Caco-2 (cell line): ENCODE measurements around the gene SIRT6. TPM values are rescaled to one million over a fixed set of nuclear protein-coding genes. Genes with fewer than 3 reads are reported as not detected.
"Not testable (repeated sequence)": the region's sequence is repeated elsewhere in the genome, so short reads cannot be mapped to it uniquely, and the experiment has no call there.

Experiments used
- BruUV-seq: library from RNA; stranded (reverse); fragments of 400-500 nt; replicated peaks from 2 replicates; lab custom pipeline; 2021; lab: Mats Ljungman, UMichigan
- CTCF ChIA-PET: fragments of 300-600 bp; sonication (Branson Sonifier 250); formaldehyde crosslinking; loops from one replicate; lab custom pipeline; 2022; ENCODE audit warnings: antibody characterized with exemption; lab: Charles Lee
- POLR2A ChIA-PET: fragments of 300-600 bp; sonication (Branson Sonifier 250); formaldehyde crosslinking; loops from one replicate; lab custom pipeline; 2022; ENCODE audit warnings: antibody characterized with exemption; lab: Charles Lee
- DNase-seq, 2 experiments: peaks; one replicate each; pipeline versions ENCODE4 v3.0.0 to v3.0.0-alpha.2; 2020 to 2022
- H3K27me3 ChIP-seq: replicated peaks from 2 replicates; pipeline ENCODE4 v1.6.0; 2011; ENCODE audit warnings: low read length; ENCODE audit not compliant: control insufficient read depth, insufficient read depth
- H3K36me3 ChIP-seq: 2 replicates; pipeline ENCODE4 v1.5.1; 2011; ENCODE audit warnings: low read length; ENCODE audit not compliant: control insufficient read depth, insufficient read depth
- H3K4me1 ChIP-seq: fragments of 250-450 bp; sonication (Bioruptor Pico); 2 replicates; pipeline ENCODE4 v1.5.1; 2020; ENCODE audit warnings: mild to moderate bottlenecking
- H3K4me3 ChIP-seq: 2 replicates; pipeline ENCODE4 v1.5.1; 2011; ENCODE audit warnings: low read depth, mild to moderate bottlenecking, control low read depth, low read length
- H3K9me3 ChIP-seq: fragments of 250-450 bp; sonication (Bioruptor Pico); 2 replicates; pipeline ENCODE4 v1.5.1; 2020; ENCODE audit warnings: mild to moderate bottlenecking, moderate library complexity
- H3K27ac Mint-ChIP-seq: one replicate; pipeline ENCODE4 v1.8.0; 2022; ENCODE audit warnings: mixed read lengths; ENCODE audit not compliant: unreplicated experiment
- H3K27me3 Mint-ChIP-seq: one replicate; pipeline ENCODE4 v1.8.0; 2022; ENCODE audit warnings: mixed read lengths; ENCODE audit not compliant: insufficient read depth, unreplicated experiment
- H3K36me3 Mint-ChIP-seq: one replicate; pipeline ENCODE4 v1.8.0; 2022; ENCODE audit warnings: mild to moderate bottlenecking, mixed read lengths; ENCODE audit not compliant: insufficient read depth, unreplicated experiment
- H3K4me1 Mint-ChIP-seq: one replicate; pipeline ENCODE4 v1.8.0; 2022; ENCODE audit warnings: low read depth, mixed read lengths; ENCODE audit not compliant: unreplicated experiment
- H3K4me3 Mint-ChIP-seq: one replicate; pipeline ENCODE4 v1.8.0; 2022; ENCODE audit warnings: mild to moderate bottlenecking, moderate library complexity, mixed read lengths; ENCODE audit not compliant: unreplicated experiment
- H3K9me3 Mint-ChIP-seq: one replicate; pipeline ENCODE4 v1.8.0; 2022; ENCODE audit warnings: mixed read lengths; ENCODE audit not compliant: unreplicated experiment
- intact Hi-C: fragments of 100-400 bp; cut with micrococcal nuclease; formaldehyde crosslinking; loops from one replicate; pipeline ENCODE4 v1.10.0; 2022; ENCODE audit not compliant: unreplicated experiment
- total RNA-seq: library from RNA; stranded (reverse); gene quantifications from 2 replicates; pipeline ENCODE4 v1.2.3, GENCODE V29; 2022
- TF ChIP-seq, protein P1 (sequence below), 2 experiments: fragments of 200-600 bp in 1 of 2; IDR thresholded peaks; 1 replicate in 1 of 2; 2 replicates in 1 of 2; pipeline versions ENCODE4 v1.5.1 to v1.8.0; 2011 to 2022; ENCODE audit warnings: antibody characterized with exemption in 1 of 2, control low read depth in 1 of 2, inconsistent platforms in 1 of 2, low read depth in 1 of 2, low read length in 1 of 2, mild to moderate bottlenecking in 1 of 2, moderate library complexity in 1 of 2; ENCODE audit not compliant: insufficient read depth in 1 of 2, severe bottlenecking in 1 of 2, unreplicated experiment in 1 of 2

SIRT6 gene
- total RNA-seq, 1 experiment from 2014 or later = 18.2 TPM

DNA sequence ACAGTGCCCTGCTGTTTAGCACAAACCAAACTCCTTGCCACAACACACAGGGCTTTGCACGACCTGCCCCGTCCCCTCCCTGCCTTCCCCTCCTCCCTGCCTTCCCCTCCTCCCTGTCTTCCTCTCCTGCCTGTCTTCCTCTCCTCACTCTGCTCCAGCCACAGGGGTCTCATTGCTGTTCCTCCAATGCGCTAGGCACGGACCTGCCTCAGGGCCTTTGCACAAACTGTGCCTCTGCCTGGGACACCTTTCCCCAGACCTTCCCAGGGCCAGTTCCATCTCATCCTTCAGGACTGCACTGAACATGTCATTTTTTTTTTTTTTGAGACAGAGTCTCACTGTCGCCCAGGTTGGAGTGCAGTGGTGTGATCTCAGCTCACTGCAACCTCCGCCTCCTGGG lies 30.7 kb downstream of the SIRT6 start:
- Mint-ChIP-seq H3K27ac (no peak overlapping the region), H3K36me3 (peaks cover 4% of the 10 kb centered on the region), H3K27me3 (no peaks in the 10 kb centered on the region), H3K4me3 (no peak overlapping the region), H3K4me1 (peaks cover 22% of the 10 kb centered on the region), H3K9me3 (no peaks in the 10 kb centered on the region)
- POLR2A ChIA-PET = no interaction called here
- Histone ChIP-seq H3K4me3 (no peak overlapping the region), H3K4me1 (peaks cover 22% of the 10 kb centered on the region), H3K27me3 (no peaks in the 10 kb centered on the region), H3K9me3 (no peaks in the 10 kb centered on the region), H3K36me3 (no peaks in the 10 kb centered on the region)
- DNase-seq = no peak
- TF ChIP-seq, protein P1, sequence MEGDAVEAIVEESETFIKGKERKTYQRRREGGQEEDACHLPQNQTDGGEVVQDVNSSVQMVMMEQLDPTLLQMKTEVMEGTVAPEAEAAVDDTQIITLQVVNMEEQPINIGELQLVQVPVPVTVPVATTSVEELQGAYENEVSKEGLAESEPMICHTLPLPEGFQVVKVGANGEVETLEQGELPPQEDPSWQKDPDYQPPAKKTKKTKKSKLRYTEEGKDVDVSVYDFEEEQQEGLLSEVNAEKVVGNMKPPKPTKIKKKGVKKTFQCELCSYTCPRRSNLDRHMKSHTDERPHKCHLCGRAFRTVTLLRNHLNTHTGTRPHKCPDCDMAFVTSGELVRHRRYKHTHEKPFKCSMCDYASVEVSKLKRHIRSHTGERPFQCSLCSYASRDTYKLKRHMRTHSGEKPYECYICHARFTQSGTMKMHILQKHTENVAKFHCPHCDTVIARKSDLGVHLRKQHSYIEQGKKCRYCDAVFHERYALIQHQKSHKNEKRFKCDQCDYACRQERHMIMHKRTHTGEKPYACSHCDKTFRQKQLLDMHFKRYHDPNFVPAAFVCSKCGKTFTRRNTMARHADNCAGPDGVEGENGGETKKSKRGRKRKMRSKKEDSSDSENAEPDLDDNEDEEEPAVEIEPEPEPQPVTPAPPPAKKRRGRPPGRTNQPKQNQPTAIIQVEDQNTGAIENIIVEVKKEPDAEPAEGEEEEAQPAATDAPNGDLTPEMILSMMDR (IDR thresholded peaks at IDR 0.05; ENCODE audit: insufficient read depth in 1 of 2, low read depth in 1 of 2, low read length in 1 of 2, severe bottlenecking in 1 of 2, unreplicated experiment in 1 of 2) = no peak
- intact Hi-C loops = no loop called here
- no TSS peak for BruUV-seq
- CTCF ChIA-PET = no interaction called here

DNA sequence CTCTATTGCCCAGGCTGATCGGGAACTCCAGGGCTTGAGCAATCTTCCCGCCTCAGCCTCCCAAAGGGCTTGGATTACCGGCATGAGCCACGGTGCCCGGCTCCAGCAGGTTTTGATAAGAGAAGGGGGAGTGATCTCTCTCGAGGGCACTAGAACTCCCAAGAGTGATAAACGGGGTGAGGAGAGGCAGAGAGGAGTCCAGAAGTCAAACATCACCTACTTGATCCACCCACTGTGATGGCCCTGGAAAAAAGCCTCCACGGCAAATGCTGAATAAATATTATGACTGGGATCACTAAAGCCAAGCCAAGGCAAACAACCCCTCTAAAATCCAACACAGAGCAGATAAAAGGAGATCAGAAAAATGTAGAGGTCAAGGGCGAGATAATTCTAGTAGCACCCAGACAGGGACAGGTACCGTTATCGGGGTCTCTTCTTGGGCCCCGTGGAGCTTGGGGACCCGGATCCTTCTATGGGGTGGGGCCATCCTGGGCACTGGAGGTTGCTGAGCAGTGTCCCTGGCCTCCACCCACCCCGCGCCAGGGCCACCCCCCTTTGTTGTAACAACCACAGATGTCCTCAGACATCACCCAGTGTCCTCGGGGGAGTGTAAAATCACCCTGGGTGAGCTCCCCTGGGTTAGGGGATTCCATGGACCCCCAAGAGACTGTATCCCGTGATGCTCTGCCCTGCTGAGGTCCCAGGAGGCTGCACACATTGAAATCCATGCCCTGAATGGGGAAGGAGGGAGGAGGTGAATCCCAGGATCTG lies 32.7 kb downstream of the SIRT6 start:
- Mint-ChIP-seq H3K27me3 (no peaks in the 10 kb centered on the region), H3K36me3 (peaks cover 4% of the 10 kb centered on the region), H3K9me3 (no peaks in the 10 kb centered on the region), H3K4me1 (peaks cover 22% of the 10 kb centered on the region), H3K27ac (no peak overlapping the region), H3K4me3 (no peak overlapping the region)
- ChIA-PET CTCF (no interaction called here), POLR2A (no interaction called here)
- peak; percentile 40 to 54 for DNase-seq
- intact Hi-C loops = no loop called here
- H3K4me3 ChIP-seq = no peak overlapping the region
- H3K36me3 ChIP-seq = no peaks in the 10 kb centered on the region
- H3K27me3 ChIP-seq = no peaks in the 10 kb centered on the region
- TF ChIP-seq, protein P1 (IDR thresholded peaks at IDR 0.05; ENCODE audit: insufficient read depth in 1 of 2, low read depth in 1 of 2, low read length in 1 of 2, severe bottlenecking in 1 of 2, unreplicated experiment in 1 of 2) = no peak
- no peaks in the 10 kb centered on the region for H3K9me3 ChIP-seq
- peaks cover 29% of the 10 kb centered on the region for H3K4me1 ChIP-seq
- BruUV-seq = no TSS peak

DNA sequence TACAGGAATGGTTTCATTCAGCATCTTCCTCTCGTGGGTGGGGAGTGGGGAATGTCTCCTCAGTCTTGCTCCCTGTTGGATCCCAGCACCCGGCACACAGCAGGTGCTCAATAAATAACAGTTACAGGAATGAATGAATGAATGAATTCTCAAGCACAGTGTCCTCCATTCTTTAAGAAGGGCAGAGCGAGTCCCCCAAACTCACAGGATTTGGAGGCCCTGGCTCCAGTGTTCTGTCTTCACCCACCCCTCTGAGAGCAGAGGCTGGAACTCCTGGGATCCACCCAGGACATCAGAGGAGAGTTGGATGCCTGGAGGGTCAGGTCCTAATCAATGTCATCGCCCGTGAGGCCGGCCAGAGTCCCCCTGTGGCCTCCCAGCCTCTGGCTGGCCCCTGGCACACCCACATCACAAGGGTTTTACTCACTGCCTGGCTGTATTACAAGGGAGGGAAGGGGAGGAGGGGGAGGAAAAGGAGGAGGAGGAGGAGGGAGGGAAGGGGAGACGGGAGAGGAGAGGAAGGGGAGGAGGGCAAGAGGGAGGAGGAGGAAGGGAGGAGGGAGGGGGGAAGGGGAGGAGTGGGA lies 37.6 kb downstream of the SIRT6 start:
- intact Hi-C loops = no loop called here
- BruUV-seq = no TSS peak

GRCh38 chr19:4142916-4143315 lies 39.4 kb downstream of the SIRT6 start:
- DNase-seq, POLR2A ChIA-PET, H3K27ac Mint-ChIP-seq, BruUV-seq, H3K36me3 Mint-ChIP-seq, intact Hi-C loops, H3K27me3 Mint-ChIP-seq, H3K4me3 Mint-ChIP-seq, H3K36me3 ChIP-seq, H3K9me3 ChIP-seq, H3K4me3 ChIP-seq, H3K27me3 ChIP-seq, H3K9me3 Mint-ChIP-seq, H3K4me1 Mint-ChIP-seq, CTCF ChIA-PET: not testable (repeated sequence)
- H3K4me1 ChIP-seq = peaks cover 16% of the 10 kb centered on the region

More for the DNA sequence above, 37.6 kb downstream of the SIRT6 start:
- Histone ChIP-seq H3K9me3 (no peaks in the 10 kb centered on the region), H3K4me3 (no peak overlapping the region), H3K36me3 (no peaks in the 10 kb centered on the region), H3K27me3 (no peaks in the 10 kb centered on the region), H3K4me1 (peaks cover 24% of the 10 kb centered on the region)
- H3K27ac Mint-ChIP-seq = no peak overlapping the region
- no peak overlapping the region for H3K4me3 Mint-ChIP-seq
- DNase-seq = peak; percentile 20 to 72
- H3K9me3 Mint-ChIP-seq = no peaks in the 10 kb centered on the region
- peaks cover 4% of the 10 kb centered on the region for H3K36me3 Mint-ChIP-seq
- peaks cover 11% of the 10 kb centered on the region for H3K4me1 Mint-ChIP-seq
- ChIA-PET POLR2A (no interaction called here), CTCF (no interaction called here)
- TF ChIP-seq, protein P1 (IDR thresholded peaks at IDR 0.05; ENCODE audit: insufficient read depth in 1 of 2, low read depth in 1 of 2, low read length in 1 of 2, severe bottlenecking in 1 of 2, unreplicated experiment in 1 of 2) = no peak
- H3K27me3 Mint-ChIP-seq = no peaks in the 10 kb centered on the region
